EH (cell line): Measurements from ENCODE around the gene AP1S3.

Experiments
- DNase-seq: peaks from one replicate; pipeline ENCODE4 v3.0.0-alpha.2; 2015; ENCODE audit warnings: low read depth

The AP1S3 gene

GRCh38 chr2:223759569-223760430 lies 77.6 kb downstream of the AP1S3 start:
- DNase-seq: peak; percentile 51

DNA sequence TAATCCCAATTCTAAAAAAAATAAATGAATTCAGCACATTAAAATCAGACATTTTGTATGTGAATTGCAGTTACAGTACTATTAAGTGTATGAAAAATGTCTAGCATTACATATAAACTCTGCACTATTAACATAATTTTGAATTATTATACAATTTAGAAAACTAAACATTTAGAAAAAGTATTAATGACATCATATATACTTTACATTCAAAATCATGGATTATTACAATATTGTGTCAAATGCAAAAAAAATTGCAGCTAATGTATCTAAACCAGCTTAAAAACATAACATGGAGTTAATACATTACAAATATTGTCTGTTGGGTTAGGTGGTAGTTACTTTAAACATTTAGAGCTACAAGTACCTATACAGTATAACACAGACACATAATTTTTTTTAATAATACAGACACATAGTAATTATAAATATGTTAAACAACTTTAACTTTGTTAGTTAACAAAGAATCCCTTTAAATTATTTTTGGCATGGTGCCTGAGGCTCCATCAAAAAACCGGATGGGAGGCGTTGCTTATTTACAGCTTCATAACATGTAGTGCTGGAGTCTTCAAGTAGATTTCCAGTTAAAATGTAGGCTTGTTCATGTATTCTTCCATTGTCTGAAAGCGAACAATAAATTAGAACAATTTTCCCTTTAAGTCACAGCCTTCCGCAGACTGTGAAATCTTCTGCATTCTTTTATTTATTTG lies 79.1 kb downstream of the AP1S3 start:
- DNase-seq: no peak

- no peak for DNase-seq
These were observed 83.4 kb downstream of the AP1S3 start for GRCh38 chr2:223753940-223754339.

GRCh38 chr2:223751012-223751411 lies 86.4 kb downstream of the AP1S3 start:
- peak; percentile 55 for DNase-seq

GRCh38 chr2:223747392-223748042 lies 89.9 kb downstream of the AP1S3 start:
- no peak for DNase-seq

DNA sequence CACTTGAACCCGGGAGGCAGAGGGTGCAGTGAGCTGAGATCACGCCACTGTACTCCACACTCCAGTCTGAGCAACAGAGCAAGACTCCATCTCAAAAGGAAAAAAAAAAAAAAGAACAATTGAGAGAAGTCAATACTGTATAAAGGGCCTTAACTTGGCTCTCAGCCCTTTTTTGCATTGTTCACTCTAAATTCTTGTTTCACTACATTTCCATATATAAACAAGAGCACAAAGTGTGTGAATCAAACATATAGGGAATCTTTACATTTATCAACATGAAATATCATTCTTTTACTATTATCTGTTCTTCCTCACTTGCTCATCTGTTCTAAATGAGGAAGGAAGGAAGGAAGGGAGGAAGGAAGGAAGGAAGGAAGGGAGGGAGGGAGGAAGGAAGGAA lies 90.8 kb downstream of the AP1S3 start:
- DNase-seq: no peak

- DNase-seq: peak; percentile 35
These were observed 92.8 kb downstream of the AP1S3 start for GRCh38 chr2:223744580-223744979.

- DNase-seq: no peak
These were observed 96.7 kb downstream of the AP1S3 start for GRCh38 chr2:223740679-223741078.

GRCh38 chr2:223737207-223737606 lies 100.2 kb downstream of the AP1S3 start:
- DNase-seq: no peak

- DNase-seq: no peak
These were observed 100.9 kb downstream of the AP1S3 start for GRCh38 chr2:223736488-223736887.

GRCh38 chr2:223735659-223736244 lies 101.6 kb downstream of the AP1S3 start:
- DNase-seq: peak; percentile 95

GRCh38 chr2:223735035-223735640 lies 102.2 kb downstream of the AP1S3 start:
- peak; percentile 22 for DNase-seq

DNA sequence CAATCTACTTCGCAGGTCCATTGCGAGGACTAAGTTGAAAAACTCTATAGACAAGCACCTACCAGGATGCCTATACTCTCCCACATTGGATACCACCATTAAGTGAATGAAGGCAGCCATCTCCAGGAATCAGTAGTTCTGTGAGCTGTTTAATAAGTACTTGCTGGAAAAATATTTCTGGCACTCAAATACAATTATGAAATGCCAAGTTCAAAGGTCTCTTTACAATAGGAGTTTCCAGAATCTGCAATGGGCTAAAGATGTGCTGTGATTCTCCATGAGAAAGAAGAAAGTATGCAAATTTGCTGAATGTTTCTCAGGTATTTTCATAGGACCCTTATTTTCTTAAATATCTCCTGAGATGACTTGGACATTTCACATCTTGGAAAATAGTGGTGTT lies 103.0 kb downstream of the AP1S3 start:
- DNase-seq: no peak

DNA sequence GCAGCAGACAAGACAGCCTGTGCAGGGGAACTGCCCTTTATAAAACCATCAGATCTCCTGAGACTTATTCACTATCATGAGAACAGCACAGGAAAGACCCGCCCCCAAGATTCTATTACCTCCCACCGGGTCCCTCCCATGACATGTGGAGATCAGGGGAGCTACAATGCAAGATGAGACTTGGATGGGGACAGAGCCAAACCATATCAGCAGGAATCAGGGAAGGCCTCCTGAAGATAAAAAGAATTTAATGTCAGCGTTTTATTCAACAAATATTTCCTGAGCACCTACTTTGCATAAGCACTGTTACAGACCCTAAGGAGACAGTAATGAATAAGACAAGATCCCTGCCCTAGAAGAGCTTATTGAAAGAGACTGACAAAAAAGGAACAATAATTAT lies 105.0 kb downstream of the AP1S3 start:
- DNase-seq: no peak

- DNase-seq: peak; percentile 33
These were observed 105.9 kb downstream of the AP1S3 start for GRCh38 chr2:223731503-223731902.

GRCh38 chr2:223729781-223730180 lies 107.6 kb downstream of the AP1S3 start:
- no peak for DNase-seq

DNA sequence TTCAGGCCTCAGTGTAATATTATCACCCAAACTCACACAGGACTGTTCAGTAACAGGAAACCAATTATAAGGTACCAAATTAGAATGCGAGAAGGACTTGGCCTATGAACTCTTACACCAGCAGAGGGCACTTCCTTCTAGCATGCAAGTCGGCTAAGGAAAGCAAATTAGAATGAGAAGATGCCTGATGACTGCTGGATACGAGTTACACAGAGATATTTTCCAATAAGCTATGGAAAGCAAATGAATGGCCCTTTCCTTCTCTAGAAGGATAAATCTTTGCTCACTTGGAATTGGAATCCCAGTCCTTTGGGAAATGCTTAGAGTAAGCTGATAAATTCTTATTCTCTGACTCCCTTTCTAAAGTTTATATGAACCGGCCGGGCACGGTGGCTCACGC lies 109.8 kb downstream of the AP1S3 start:
- DNase-seq: peak; percentile 65

DNA sequence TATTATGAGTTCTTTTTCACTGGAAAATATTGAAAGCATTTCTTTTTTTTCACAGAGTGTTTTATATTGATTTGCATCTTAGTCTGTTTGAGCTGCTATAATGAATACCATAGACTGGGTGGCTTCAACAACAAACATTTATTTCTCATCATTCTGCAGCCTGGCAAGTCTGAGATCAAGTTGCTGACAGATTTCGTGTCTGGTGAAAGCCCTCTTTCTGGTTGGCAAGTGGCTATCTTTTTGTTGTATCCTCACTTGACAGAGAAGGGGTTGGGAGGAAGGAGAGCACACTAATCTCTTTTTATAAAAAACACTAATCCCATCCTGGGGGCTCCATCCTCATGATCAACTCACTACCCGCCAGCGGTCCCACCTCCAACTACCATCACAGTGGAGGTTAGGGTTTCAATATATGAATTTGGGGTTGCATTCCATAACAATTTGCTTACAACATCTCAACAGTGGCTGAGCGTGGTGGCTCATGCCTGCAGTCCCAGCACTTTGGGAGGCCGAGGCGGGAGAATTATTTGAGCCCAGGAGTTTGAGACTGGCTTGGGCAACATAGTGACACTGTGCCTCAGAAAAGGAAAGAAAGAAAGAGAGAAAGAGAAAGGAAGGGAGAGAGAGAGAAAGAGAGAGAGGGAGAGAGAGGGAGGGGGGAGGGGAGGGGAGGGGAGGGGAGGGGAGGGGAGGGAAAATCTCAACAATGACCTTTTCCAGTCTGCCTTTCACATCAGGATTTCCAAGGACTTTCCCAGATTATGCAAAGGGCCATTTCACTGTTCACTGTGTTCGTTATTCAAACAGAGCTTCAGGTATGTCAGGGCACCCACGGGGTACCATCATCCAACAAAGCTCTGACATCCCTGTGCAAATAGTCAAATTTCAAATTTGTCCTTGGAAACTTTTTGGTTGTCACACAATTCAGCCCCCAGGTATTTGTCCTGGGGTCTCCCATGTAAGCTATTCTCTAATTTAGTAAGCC lies 111.1 kb downstream of the AP1S3 start:
- DNase-seq: no peak

DNA sequence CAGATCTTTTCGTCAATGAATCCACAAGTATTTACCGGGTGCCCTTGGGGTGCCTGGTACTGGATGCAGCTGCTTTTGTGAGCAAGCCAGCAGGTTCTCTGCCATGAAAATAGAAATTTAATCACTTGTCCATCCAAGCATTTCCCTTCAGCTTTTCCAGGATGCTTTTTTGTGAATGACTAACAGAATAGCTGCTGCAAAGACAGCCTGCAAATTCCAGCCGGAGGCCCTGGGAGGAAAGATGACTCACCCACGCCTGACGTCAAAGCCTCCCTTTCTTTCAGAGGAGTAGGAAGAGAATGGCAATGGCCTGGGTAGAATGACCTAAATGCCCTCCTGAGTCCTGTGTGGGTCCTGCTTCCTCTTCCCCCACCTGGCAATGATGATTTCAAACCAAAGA lies 111.9 kb downstream of the AP1S3 start:
- DNase-seq: peak; percentile 98

- DNase-seq: peak; percentile 42
These were observed 112.5 kb downstream of the AP1S3 start for GRCh38 chr2:223724861-223725260.

GRCh38 chr2:223723954-223724411 lies 113.4 kb downstream of the AP1S3 start:
- no peak for DNase-seq
